Measurements from ENCODE around the gene FAM210A.

FAM210A gene

DNA sequence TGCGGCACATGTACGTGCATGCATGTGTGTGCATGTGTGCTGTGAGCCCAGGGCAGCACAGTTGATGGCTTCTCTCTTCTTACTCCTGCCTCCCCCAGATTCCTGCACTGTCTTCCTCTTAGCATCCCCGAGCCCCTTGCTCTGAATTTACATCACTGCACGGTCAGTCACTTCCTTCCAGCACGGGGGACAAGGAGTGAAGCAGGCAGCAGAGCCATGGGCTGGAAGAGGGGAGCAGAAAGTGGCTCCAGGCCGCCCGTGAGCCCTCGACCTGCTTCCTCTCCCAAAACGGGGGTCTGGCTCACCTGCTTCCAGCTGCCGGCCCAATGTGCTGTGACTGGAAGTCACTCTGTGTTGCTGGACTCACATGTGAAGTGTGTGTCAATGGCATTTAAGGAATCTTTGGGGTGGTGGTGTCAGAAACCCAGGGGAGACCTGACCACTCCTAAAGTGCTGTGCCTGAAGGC is 106.1 kb downstream of the FAM210A start:
- no peak for DNase-seq

DNA sequence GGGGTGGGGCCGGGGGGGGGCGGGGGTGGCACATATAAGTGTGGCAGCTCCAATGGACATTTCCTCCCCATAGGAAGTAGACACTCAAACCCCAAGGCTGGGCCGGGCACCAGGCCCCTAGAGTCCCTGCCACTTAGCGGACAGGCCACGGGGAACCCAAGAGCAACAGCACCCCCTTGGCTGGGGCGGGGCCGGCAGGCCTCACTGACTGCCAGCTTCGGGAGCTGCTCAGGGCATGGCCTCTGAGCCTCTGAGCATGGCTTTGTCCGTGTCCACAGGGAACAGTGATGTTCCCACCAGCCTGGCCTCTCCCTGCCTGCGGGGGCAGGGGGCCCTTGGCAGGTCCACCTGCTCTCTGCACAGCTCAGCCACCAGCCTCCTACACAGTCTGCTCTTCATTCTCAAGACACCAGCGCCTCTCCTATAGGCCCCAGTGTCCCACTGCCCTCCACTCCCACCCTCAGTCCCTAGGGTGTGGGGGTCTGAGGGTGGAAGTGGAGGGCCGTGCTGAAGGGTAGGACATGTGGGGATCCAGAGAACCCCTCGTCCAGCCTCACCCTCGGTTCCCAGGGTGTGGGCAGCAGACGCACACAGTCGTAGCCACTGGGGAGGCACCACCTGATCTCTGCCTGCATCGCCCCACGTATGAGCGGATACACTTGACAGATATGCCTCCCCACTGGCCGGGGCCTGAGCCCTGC is 106.7 kb downstream of the FAM210A start:
- DNase-seq, result no peak

DNA sequence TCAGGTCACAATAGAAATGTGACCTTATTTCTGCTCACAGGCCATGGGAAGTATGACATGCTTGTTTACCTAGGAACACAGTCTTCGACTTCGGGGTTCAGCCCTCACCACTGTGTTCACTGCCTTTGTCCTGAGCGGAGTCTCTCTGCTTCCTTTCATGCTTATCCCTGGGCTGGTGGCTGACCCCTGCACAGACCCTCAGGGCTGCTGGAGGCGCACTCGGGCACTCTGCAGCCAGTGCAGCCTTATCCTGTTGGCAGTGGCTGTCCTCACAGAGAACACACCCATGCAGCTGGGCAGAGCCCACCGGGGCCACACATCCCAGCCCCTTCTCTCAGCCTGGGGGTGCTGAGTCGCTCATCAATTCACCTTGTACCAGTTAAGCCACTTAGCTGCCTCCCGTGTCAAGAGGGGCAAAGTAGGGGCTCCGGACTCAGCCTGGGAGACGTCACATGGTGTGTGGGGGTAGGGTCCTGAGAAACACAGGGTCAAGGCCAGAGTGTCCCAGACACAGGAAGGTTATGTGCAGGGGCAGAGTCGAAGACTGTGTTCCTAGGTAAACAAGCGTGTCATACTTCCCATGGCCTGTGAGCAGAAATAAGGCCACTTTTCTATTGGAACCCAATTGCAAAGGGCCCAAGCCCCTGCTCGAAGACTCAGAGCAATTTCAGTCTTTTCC is 107.5 kb downstream of the FAM210A start:
- DNase-seq, result no peak

DNA sequence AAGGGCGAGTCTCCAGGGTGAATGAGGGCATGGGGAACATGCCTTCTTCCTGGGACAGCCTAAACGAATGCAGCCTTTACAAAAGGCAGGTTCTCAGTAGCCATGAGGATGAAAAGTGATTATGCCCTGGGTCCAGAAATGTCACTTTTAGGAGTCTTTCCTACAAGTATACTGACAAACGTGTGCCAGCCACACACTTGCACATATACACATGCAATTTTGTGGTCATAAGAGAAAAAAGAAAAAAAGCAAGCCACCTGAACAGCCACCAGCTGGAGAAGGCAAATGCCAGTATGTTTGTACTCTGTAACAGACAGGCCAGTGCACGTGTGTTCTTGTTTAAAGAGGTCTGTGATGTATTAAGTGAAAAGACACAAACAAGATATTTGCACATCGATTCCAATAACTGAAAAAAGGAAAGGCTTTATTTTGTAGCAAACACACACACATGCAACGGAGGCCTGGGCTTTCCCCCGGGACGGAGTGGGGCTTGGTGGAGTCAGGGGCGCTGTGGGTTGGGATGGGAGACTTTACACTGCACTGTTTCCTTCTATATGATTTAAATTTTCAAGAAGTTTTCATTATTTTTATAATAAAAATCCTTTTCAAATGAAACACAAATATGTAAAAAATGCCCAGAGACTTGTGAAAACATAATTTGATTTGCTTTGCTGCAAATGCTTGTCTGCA is 108.4 kb downstream of the FAM210A start:
- no peak for DNase-seq

DNA sequence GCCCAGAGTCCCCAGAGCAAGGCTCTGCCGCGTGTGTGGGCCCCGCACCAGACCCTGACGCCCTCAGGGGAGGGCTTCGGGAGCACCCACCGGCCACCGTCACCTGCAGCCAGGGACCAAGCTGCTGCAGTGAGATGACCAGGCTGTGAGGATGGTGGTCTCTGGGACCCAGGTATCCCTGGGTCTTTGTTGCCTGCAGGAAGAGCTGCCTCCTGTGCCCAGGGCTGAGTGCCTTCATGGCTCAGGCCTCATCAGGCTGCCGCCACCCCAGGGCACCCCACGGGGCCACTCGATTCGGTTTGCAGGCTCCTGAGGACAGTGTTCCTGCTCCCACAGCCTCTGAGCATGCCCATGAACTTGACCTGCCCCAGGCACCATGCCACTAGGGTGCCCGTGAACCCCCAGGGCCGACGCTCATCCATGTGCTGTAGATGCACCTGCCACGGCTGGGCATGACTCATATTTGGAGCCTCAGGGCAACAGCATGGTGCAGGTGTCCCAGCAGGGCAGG is 109.8 kb downstream of the FAM210A start:
- no peak for DNase-seq

DNA sequence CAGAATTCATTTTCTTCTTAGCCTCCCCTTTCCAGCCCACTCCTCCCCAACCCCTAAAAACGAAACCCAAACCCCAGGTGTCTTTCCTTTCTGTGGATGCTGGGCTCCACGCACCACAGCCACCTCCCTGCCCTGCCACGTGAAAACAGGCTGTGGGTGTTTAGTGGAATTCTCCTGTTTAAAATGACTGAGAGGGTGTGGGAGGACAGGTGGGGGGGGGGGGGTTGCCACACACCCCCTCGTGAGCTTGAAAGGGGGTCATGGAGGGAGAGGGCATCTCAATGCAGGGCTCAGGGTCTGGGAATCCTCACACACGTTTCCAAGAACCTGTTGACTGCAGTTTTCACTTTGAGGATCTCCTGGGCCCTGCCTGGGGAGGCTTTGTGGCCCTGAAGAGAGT is 110.3 kb downstream of the FAM210A start:
- DNase-seq, result no peak

DNA sequence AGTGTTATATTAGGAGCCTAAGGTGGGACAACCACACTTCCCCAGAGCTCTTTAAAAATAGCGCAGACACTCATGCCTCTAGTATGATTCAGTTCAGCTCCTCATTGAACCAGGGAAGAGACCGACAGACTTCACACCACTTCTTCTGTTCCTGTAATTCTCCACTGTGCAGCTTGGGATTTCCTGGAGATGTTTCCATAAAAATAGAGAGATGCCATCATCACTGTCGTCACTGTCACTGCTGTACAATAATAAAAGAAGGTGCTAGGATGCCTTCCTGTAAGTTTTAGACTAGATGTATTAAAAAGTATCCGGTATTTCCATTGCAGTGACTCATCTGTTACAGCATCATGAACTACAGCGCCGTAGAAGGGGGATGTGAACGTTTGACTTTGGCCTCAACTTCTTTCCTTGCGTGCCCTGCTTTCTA is 110.9 kb downstream of the FAM210A start:
- DNase-seq, result no peak

DNA sequence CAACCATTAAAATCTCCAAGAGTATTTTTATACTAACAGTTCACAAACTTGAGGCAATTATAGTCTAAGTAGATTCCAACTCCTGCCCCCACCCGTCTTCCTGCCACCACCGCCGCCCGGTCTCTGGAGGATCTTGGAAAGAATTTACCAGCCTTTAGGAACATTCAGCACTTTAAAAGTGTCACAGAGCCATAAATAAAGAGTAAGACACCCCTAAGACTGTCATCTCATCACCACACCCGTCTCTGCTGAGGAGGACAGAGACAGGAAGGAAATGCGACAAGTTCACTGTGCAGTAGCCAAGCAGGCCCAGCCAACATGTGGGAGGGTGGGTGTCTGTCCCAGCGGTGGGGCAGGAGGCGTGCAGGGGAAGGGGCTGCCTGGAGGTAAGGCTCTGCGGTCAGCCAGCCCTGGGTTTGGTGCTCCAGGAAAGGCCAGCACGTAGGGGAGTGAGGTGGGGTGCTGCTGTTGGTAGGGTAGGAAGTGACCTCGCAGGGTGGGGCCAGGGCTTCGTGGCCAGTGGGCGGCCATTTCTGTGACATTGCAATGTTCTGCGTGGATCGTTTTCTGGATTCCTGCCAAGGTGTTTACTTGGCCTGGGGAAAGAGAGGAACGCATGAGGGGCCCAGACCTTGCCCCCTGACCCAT is 111.6 kb downstream of the FAM210A start:
- no peak for DNase-seq

DNA sequence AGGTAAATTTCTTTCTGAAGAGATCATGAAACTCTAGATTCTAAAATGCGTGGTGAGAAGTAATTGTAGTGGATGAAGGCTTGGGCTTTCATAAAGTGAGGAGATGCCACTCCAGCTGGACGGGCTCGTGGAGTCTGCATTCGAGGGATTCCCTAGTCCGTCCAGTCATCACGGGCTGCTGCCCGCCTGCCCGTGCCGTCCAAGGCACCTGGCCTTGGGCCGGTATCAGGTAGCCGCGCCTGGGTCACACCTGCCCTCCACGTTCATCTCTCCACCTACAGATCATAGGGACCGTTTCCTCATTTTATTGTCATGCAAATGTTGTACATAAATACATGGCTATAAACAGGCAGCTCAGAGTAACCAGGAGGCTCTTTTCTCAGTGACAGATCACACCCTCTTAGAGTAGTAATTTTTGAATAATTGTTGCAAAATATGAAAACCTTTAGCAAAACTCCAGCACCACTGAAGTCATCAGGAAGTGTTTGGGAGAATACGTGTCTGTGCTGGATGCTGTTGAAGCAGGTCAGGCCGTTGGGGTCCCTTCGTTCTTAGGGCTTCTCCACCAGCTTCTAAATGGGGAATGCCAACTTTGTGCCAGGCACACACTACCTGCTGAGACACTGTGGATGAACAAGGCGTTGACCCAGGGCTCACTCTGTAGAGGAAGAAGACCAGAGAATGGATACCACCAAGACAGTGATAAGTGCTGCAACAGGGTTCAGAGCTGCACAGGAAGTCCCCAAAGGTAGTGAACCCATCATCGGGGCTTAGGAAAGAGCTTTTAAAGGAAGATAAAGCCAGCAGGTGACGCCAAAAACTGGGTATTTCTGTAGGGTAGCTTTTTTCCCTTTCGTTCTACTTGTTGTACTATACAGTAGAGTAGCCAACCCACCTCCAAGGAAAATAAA is 112.5 kb downstream of the FAM210A start:
- no peak for DNase-seq

All from NCI-H187 treated with DMSO at 0.1 percent for 48 hours (cell line).